Hematopoietic multipotent progenitor cell treated with erythropoietin and hydrocortisone succinate and interleukin-3 and kit ligand, for 17 days (in vitro differentiated cells): ENCODE results near the gene C3orf70.
"Not testable (repeated sequence)": the region's sequence is repeated elsewhere in the genome, so short reads cannot be mapped to it uniquely, and the experiment has no call there.

ENCODE experiments used
- DNase-seq: peaks from one replicate; pipeline ENCODE4 v3.0.0-alpha.2; 2015; ENCODE audit warnings: low spot score

The C3orf70 gene

GRCh38 chr3:185151101-185151963 lies 1.5 kb downstream of the C3orf70 start:
- DNase-seq: no peak

GRCh38 chr3:185150561-185150960 lies 2.3 kb downstream of the C3orf70 start:
- no peak for DNase-seq

GRCh38 chr3:185149591-185149990 lies 3.3 kb downstream of the C3orf70 start:
- no peak for DNase-seq

GRCh38 chr3:185145511-185145910 lies 7.3 kb downstream of the C3orf70 start:
- no peak for DNase-seq

- DNase-seq: no peak
Observed at GRCh38 chr3:185144784-185145183, 8.1 kb downstream of the C3orf70 start.

GRCh38 chr3:185137821-185138220 lies 15.0 kb downstream of the C3orf70 start:
- no peak for DNase-seq

GRCh38 chr3:185134509-185134908 lies 18.4 kb downstream of the C3orf70 start:
- DNase-seq: no peak

GRCh38 chr3:185131602-185132256 lies 21.1 kb downstream of the C3orf70 start:
- DNase-seq: no peak

GRCh38 chr3:185129083-185129482 lies 23.8 kb downstream of the C3orf70 start:
- no peak for DNase-seq

GRCh38 chr3:185126201-185126600 lies 26.7 kb downstream of the C3orf70 start:
- no peak for DNase-seq

- no peak for DNase-seq
Observed at GRCh38 chr3:185120126-185120525, 32.7 kb downstream of the C3orf70 start.

GRCh38 chr3:185115371-185115770 lies 37.5 kb downstream of the C3orf70 start:
- DNase-seq: no peak

- no peak for DNase-seq
Observed at GRCh38 chr3:185114756-185115155, 38.1 kb downstream of the C3orf70 start.

- DNase-seq: no peak
Observed at GRCh38 chr3:185112186-185112585, 40.7 kb downstream of the C3orf70 start.

GRCh38 chr3:185109012-185109411 lies 43.8 kb downstream of the C3orf70 start:
- not testable (repeated sequence) for DNase-seq

GRCh38 chr3:185106256-185106890 lies 46.5 kb downstream of the C3orf70 start:
- not testable (repeated sequence) for DNase-seq

- DNase-seq: no peak
Observed at GRCh38 chr3:185103359-185104127, 49.3 kb downstream of the C3orf70 start.

- DNase-seq: no peak
Observed at GRCh38 chr3:185094697-185095096, 58.2 kb downstream of the C3orf70 start.

- DNase-seq: no peak
Observed at GRCh38 chr3:185093116-185093515, 59.7 kb downstream of the C3orf70 start.

- no peak for DNase-seq
Observed at GRCh38 chr3:185090811-185091210, 62.0 kb downstream of the C3orf70 start.

- no peak for DNase-seq
Observed at GRCh38 chr3:185089751-185090150, 63.1 kb downstream of the C3orf70 start.

GRCh38 chr3:185089343-185089742 lies 63.5 kb downstream of the C3orf70 start:
- DNase-seq: no peak
